B cell (primary cell): ENCODE results near the gene ITPKB. TPM values are rescaled to one million over a fixed set of nuclear protein-coding genes. Genes with fewer than 3 reads are reported as not detected.

Experiments used
- ATAC-seq: fragments of 200-7000 bp; cut with Tn5 transposase; one replicate; pipeline ENCODE4 v1.10.0; 2021; ENCODE audit warnings: low read depth, mild to moderate bottlenecking, moderate number of reproducible peaks, moderate library complexity
- CTCF ChIA-PET: fragments of 350-600 bp; sonication (Branson Sonifier 250); formaldehyde crosslinking; loops from one replicate; lab custom pipeline; 2021; ENCODE audit warnings: antibody characterized with exemption, inconsistent platforms; lab: Charles Lee
- POLR2A ChIA-PET: fragments of 350-600 bp; sonication (Branson Sonifier 250); formaldehyde crosslinking; loops from one replicate; lab custom pipeline; 2021; ENCODE audit warnings: antibody characterized with exemption; lab: Charles Lee
- DNase-seq: peaks from one replicate; pipeline ENCODE4 v3.0.0; 2013
- H2AFZ ChIP-seq: 2 replicates; pipeline ENCODE4 v1.6.1; 2012; ENCODE audit warnings: mild to moderate bottlenecking, low read depth, low read length; ENCODE audit not compliant: insufficient read depth, poor library complexity, severe bottlenecking
- H3K27ac ChIP-seq, 2 donors: 1 replicate in 1 of 2; 2 replicates in 1 of 2; pipeline ENCODE4 v1.5.1; 2012 to 2013; ENCODE audit warnings: low read length in 2 of 2, mild to moderate bottlenecking in 2 of 2, moderate library complexity in 1 of 2
- H3K27me3 ChIP-seq, 4 experiments: fragments of 200-600 bp in 1 of 4; sonication (generic) in 1 of 4; replicated peaks in 1 of 4; 1 replicate in 2 of 4; 2 replicates in 2 of 4; pipeline versions ENCODE4 v1.6.1 to v1.7.0; 2013 to 2016; ENCODE audit warnings: low read length in 3 of 4, mild to moderate bottlenecking in 2 of 4, mixed read lengths in 1 of 4, moderate library complexity in 1 of 4; ENCODE audit not compliant: insufficient read depth in 4 of 4, control insufficient read depth in 3 of 4; ENCODE audit errors: control extremely low read depth in 1 of 4
- H3K36me3 ChIP-seq, 2 experiments: replicated peaks in 1 of 2; 1 replicate in 1 of 2; 2 replicates in 1 of 2; pipeline versions ENCODE4 v1.6.1 to v1.7.1; 2013; ENCODE audit warnings: low read length in 1 of 2; ENCODE audit not compliant: insufficient read depth in 2 of 2, control insufficient read depth in 1 of 2; ENCODE audit errors: control extremely low read depth in 1 of 2, extremely low read depth in 1 of 2
- H3K4me1 ChIP-seq, 2 donors: fragments of 200-600 bp in 1 of 2; sonication (generic) in 1 of 2; 1 replicate in 1 of 2; 2 replicates in 1 of 2; pipeline versions ENCODE4 v1.5.1 to v1.6.1; 2013 to 2017; ENCODE audit warnings: low read length in 2 of 2; ENCODE audit not compliant: control insufficient read depth in 2 of 2, insufficient read depth in 2 of 2
- H3K4me2 ChIP-seq: replicated peaks from 2 replicates; pipeline ENCODE3; 2012; ENCODE audit warnings: mild to moderate bottlenecking, low read depth, low read length; ENCODE audit not compliant: poor library complexity, severe bottlenecking
- H3K4me3 ChIP-seq, 5 experiments: fragments of 200-600 bp in 1 of 5; sonication (generic) in 1 of 5; 1 replicate in 3 of 5; 2 replicates in 2 of 5; pipeline versions ENCODE4 v1.5.1 to v1.7.0; 2011 to 2016; ENCODE audit warnings: low read length in 4 of 5, mild to moderate bottlenecking in 4 of 5, low read depth in 2 of 5, control low read depth in 1 of 5, moderate library complexity in 1 of 5; ENCODE audit not compliant: insufficient read depth in 1 of 5; ENCODE audit errors: control extremely low read depth in 1 of 5, extremely low read depth in 1 of 5
- H3K79me2 ChIP-seq: fragments of 200-600 bp; sonication (generic); one replicate; pipeline ENCODE4 v1.6.0; 2016; ENCODE audit warnings: low read length; ENCODE audit not compliant: control insufficient read depth, insufficient read depth
- H3K9ac ChIP-seq: fragments of 200-600 bp; sonication (generic); 2 replicates; pipeline ENCODE4 v1.6.1; 2017; ENCODE audit warnings: mild to moderate bottlenecking, low read length, moderate library complexity
- H3K9me3 ChIP-seq, 3 donors: one replicate each; pipeline versions ENCODE4 v1.6.1 to v1.7.1; 2013; ENCODE audit warnings: low read length in 2 of 3; ENCODE audit not compliant: control insufficient read depth in 2 of 3, insufficient read depth in 1 of 3; ENCODE audit errors: control extremely low read depth in 1 of 3
- H4K20me1 ChIP-seq: 2 replicates; pipeline ENCODE4 v1.6.0; 2012; ENCODE audit warnings: mild to moderate bottlenecking, low read length; ENCODE audit not compliant: insufficient read depth, control insufficient read depth, poor library complexity, severe bottlenecking
- H3K27ac Mint-ChIP-seq: one replicate; pipeline ENCODE4 v1.8.0; 2021; ENCODE audit warnings: mixed read lengths
- H3K27me3 Mint-ChIP-seq: one replicate; pipeline ENCODE4 v1.8.0; 2021; ENCODE audit warnings: mixed read lengths
- H3K4me1 Mint-ChIP-seq: one replicate; pipeline ENCODE4 v1.8.0; 2021; ENCODE audit warnings: mixed read lengths
- H3K4me3 Mint-ChIP-seq: one replicate; pipeline ENCODE4 v1.8.0; 2021; ENCODE audit warnings: mixed read lengths
- H3K9me3 Mint-ChIP-seq: one replicate; pipeline ENCODE4 v1.8.0; 2022; ENCODE audit warnings: mixed read lengths; ENCODE audit not compliant: insufficient read depth
- CTCF ChIP-seq: fragments of 200-600 bp; IDR thresholded peaks from one replicate; pipeline ENCODE4 v1.8.0; 2022; ENCODE audit warnings: antibody characterized with exemption, mild to moderate bottlenecking
- EZH2 ChIP-seq: IDR thresholded peaks from 2 replicates; pipeline ENCODE4 v1.6.1; 2012; ENCODE audit warnings: borderline replicate concordance, low read depth, mild to moderate bottlenecking, moderate library complexity, low read length; ENCODE audit not compliant: insufficient read depth, poor library complexity, severe bottlenecking
- WGBS: methylation state at CpG from one replicate; pipeline ENCODE4 v1.1.5; 2013; ENCODE audit warnings: missing lambda C conversion rate; ENCODE audit not compliant: insufficient coverage; 5-methylcytosine and 5-hydroxymethylcytosine counted together
- intact Hi-C: fragments of 100-400 bp; cut with micrococcal nuclease; formaldehyde crosslinking; loops from one replicate; pipeline ENCODE4 v1.10.0; 2022
- polyA plus RNA-seq: library from polyadenylated mRNA; depleted of rRNA; stranded (reverse); fragments of >200 nt; gene quantifications from 2 replicates; pipeline ENCODE4 v1.2.3, GENCODE V29; 2012
- total RNA-seq, 2 donors: library from RNA; stranded (reverse); fragments of 120-200 nt in 1 of 2; gene quantifications; 1 replicate in 1 of 2; 2 replicates in 1 of 2; pipeline versions ENCODE4 v1.2.3 to v1.2.4, GENCODE V29; 2013 to 2022

Gene ITPKB
- total and polyA plus RNA-seq, 2 donors (not counting 1 experiment from before 2014, with no cell fraction given) = 21.8 to 93.5 TPM

DNA sequence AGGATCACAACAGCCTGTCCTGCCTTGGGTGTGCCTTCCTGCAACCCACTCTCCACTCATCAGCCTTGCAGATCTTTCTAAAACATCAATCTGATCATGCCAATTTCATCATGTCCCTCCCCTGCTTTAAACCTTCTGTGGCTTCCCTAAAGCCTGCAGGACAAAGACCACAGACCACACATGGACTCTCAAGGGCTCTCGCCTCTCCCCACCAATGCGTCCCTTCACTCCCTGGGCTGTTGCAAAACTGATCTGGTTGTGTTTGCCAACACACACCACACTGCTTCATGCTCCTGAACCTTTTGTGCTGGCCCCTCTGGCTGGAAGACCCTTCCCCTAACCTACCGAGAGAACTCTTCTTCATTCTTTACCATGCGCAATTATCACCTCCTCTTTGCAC lies 72.4 kb downstream of the ITPKB start:
- H3K4me2 ChIP-seq = no peak overlapping the region
- H3K9me3 ChIP-seq = no peaks in the 10 kb centered on the region
- peak overlapping the region; percentile 68 for H3K27ac Mint-ChIP-seq
- H2AFZ ChIP-seq = no peak overlapping the region
- ATAC-seq (no peak), DNase-seq (no peak)
- peaks cover 45% of the 10 kb centered on the region for H4K20me1 ChIP-seq
- CTCF ChIA-PET = interaction anchor here (1.5 kb wide), 1 partner anchor 162 kb away, joined by 4 read pairs; no protein-coding TSS in a partner anchor
- no peaks in the 10 kb centered on the region for H3K27me3 ChIP-seq
- POLR2A ChIA-PET = interaction anchor here (1.2 kb wide), 1 partner anchor 13 kb away, joined by 3 read pairs; no protein-coding TSS in a partner anchor
- TF ChIP-seq CTCF (no peak), EZH2 (no peak)
- H3K27ac ChIP-seq = peak overlapping the region in 1 of 2 donors; percentile 3
- peaks cover 91% of the 10 kb centered on the region for H3K4me1 Mint-ChIP-seq
- H3K4me3 Mint-ChIP-seq = peak overlapping the region; percentile 9
- intact Hi-C loops = no loop called here
- H3K36me3 ChIP-seq = peaks cover 0 to 31% of the 10 kb centered on the region in 2 experiments
- no peak overlapping the region for H3K4me3 ChIP-seq
- no peaks in the 10 kb centered on the region for H3K9me3 Mint-ChIP-seq
- peaks cover 62 to 75% of the 10 kb centered on the region in 2 donors for H3K4me1 ChIP-seq
- no peaks in the 10 kb centered on the region for H3K27me3 Mint-ChIP-seq
- peaks cover 98% of the 10 kb centered on the region for H3K79me2 ChIP-seq
- WGBS = 95% methylated on average over 4 of the region's 4 CpGs
- no peak overlapping the region for H3K9ac ChIP-seq

DNA sequence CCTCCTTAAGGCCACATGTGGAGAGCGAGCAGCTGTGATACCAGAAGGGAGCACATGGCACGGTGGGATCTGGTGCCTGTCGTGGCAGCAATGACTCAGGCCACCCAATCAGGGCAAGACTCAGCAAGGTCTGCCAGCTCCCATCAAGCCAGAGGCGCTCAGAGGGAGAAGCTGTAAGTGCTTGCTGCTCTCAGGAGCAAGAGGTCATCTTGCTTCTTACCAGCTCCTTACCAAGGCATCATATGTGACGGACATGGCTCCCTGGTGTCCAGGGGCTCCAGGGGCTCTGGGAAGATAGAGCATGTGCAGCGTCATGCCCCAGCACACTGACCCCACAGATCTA lies 72.9 kb downstream of the ITPKB start:
- POLR2A ChIA-PET = interaction anchor here (1.2 kb wide), 1 partner anchor 14 kb away, joined by 3 read pairs; no protein-coding TSS in a partner anchor
- Mint-ChIP-seq H3K27ac (peak overlapping the region; percentile 46), H3K27me3 (no peaks in the 10 kb centered on the region), H3K4me1 (peaks cover 91% of the 10 kb centered on the region), H3K9me3 (no peaks in the 10 kb centered on the region), H3K4me3 (peak overlapping the region; percentile 32)
- peaks cover 2 to 30% of the 10 kb centered on the region in 2 experiments for H3K36me3 ChIP-seq
- TF ChIP-seq CTCF (no peak), EZH2 (no peak)
- H2AFZ ChIP-seq = no peak overlapping the region
- H4K20me1 ChIP-seq = peaks cover 40% of the 10 kb centered on the region
- peaks cover 62 to 75% of the 10 kb centered on the region in 2 donors for H3K4me1 ChIP-seq
- peaks cover 98% of the 10 kb centered on the region for H3K79me2 ChIP-seq
- H3K9ac ChIP-seq = no peak overlapping the region
- DNase-seq = no peak
- no peak overlapping the region for H3K4me3 ChIP-seq
- H3K27me3 ChIP-seq = no peaks in the 10 kb centered on the region
- CTCF ChIA-PET = interaction anchor here (0.5 to 1.5 kb wide), 3 partner anchors 45 to 1429 kb away, joined by 3 to 4 read pairs (median 3); no protein-coding TSS in a partner anchor
- WGBS = 86% methylated on average over 6 of the region's 6 CpGs
- ATAC-seq = no peak
- intact Hi-C loops = no loop called here
- H3K27ac ChIP-seq = peak overlapping the region in 1 of 2 donors; percentile 84
- H3K9me3 ChIP-seq = no peaks in the 10 kb centered on the region
- H3K4me2 ChIP-seq = peak overlapping the region; percentile 17
